Renal pelvis (tissue), 12 donors: ENCODE data around the gene NFX1. TPM values are rescaled to one million over a fixed set of nuclear protein-coding genes. Genes with fewer than 3 reads are reported as not detected.

Source experiments
- DNase-seq: peaks from one replicate; pipeline ENCODE4 v3.0.0-alpha.2; 2013
- long read RNA-seq, 16 experiments: transcript quantifications; one replicate each; lab custom pipeline, GENCODE V29; 2026
- polyA plus RNA-seq, 3 donors: library from polyadenylated mRNA; unstranded; fragments of 120-200 nt; gene quantifications; one replicate each; pipeline ENCODE4 v1.2.1, GENCODE V29; 2013; ENCODE audit not compliant: insufficient read length in 3 of 3

NFX1 gene
- polyA plus RNA-seq: 10 to 100 TPM; 28.2 to 40.2 (median 38.9) TPM
- long read RNA-seq, donor 1: 0 reads
- long read RNA-seq, donor 2, full-length matches to known transcripts: 2 of 2 reads
- long read RNA-seq, donor 2, partial matches to known transcripts: 0 of 2 reads
- long read RNA-seq, donor 2, other reads (novel, unspliced or antisense): 0 of 2 reads
- long read RNA-seq, donor 3, partial matches to known transcripts: 0 of 1 reads
- long read RNA-seq, donor 3, other reads (novel, unspliced or antisense): 0 of 1 reads
- long read RNA-seq, donor 4, partial matches to known transcripts: 0 of 2 reads
- long read RNA-seq, donor 4, other reads (novel, unspliced or antisense): 0 of 2 reads
- long read RNA-seq, donor 5, partial matches to known transcripts: 0 of 2 reads
- long read RNA-seq, donor 5, other reads (novel, unspliced or antisense): 0 of 2 reads
- long read RNA-seq, donor 6: 0 reads
- long read RNA-seq, donor 7, partial matches to known transcripts: 6 of 6 reads
- long read RNA-seq, donor 7, other reads (novel, unspliced or antisense): 0 of 6 reads
- long read RNA-seq, donor 8, partial matches to known transcripts: 0 of 1 reads
- long read RNA-seq, donor 8, other reads (novel, unspliced or antisense): 0 of 1 reads
- long read RNA-seq, donor 9: 0 reads
- long read RNA-seq, donor 10: 0 reads
- long read RNA-seq, donor 11, partial matches to known transcripts: 5 of 7 reads
- long read RNA-seq, donor 11, other reads (novel, unspliced or antisense): 0 of 7 reads
- long read RNA-seq, donor 12, full-length matches to known transcripts: 2 of 2 reads
- long read RNA-seq, donor 12, partial matches to known transcripts: 0 of 2 reads
- long read RNA-seq, donor 12, other reads (novel, unspliced or antisense): 0 of 2 reads
- long read RNA-seq, donor 13, full-length matches to known transcripts: 1 of 7 reads
- long read RNA-seq, donor 13, partial matches to known transcripts: 6 of 7 reads
- long read RNA-seq, donor 13, other reads (novel, unspliced or antisense): 0 of 7 reads
- long read RNA-seq, donor 14: 0 reads
- long read RNA-seq, donor 15, partial matches to known transcripts: 0 of 3 reads
- long read RNA-seq, donor 15, other reads (novel, unspliced or antisense): 0 of 3 reads
- long read RNA-seq, donor 16, partial matches to known transcripts: 5 of 6 reads
- long read RNA-seq, donor 16, other reads (novel, unspliced or antisense): 0 of 6 reads

DNA sequence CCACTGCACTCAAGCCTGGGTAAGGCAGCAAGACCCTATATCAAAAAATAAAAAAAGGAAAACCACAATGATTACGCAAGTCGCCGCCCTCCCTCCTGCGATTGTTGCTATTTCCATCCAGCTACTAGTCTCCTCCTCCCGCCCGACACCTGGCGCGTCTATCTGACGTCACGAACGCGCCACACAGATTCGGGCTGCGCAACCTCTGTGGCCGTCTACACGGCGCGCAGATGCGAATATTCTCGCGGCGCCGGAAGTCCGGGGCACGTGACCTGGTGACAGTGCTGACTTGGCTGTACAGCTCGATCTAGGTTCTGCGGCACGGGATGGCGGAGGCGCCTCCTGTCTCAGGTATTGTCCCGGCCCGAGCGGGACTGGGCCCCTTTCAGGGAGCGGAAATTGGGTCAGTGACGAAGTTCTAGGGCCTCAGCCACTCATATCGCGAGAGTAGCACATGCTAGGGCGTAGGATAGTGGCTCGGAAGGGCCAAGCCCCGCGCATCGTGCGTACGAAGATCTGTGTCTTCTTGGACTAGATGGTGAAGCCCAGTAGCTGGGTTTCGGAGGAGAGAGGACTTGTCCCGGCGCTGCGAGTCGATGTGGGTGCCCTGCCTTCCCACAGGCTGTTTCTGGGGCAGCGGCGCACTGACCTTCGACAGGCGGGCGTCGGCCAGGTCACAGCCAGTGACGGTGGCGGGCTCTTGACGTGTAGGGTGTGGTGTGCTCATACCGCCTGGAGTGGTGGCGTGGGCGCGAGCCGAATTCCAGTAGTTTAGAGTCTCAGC is at the start of gene NFX1:
Gene NFX1 (plus strand): TSS at position 270 of the 784 bp plus-strand sequence. CDS start 57 bp downstream, at position 327.
- DNase-seq: peak; percentile 99

DNA sequence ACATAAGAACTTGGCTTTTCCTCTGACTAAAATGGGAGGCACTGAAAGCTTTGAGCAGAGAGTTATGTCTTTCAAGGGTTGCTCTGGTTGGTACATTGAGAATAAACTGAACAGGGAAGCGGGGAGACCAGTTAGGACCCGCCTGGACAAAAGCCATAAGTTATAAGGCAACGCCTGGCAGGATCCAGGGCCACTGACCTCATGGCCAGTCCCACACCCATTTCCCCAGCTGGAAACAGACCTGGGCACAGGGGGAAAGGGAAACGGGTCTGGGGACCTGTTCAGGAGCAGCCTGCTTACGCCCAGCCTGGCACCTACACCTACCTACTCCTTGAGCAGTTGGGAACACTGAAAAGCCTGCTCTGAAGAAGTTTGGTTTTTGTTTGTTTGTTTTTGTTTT is 49.0 kb upstream of the NFX1 start:
- no peak for DNase-seq

DNA sequence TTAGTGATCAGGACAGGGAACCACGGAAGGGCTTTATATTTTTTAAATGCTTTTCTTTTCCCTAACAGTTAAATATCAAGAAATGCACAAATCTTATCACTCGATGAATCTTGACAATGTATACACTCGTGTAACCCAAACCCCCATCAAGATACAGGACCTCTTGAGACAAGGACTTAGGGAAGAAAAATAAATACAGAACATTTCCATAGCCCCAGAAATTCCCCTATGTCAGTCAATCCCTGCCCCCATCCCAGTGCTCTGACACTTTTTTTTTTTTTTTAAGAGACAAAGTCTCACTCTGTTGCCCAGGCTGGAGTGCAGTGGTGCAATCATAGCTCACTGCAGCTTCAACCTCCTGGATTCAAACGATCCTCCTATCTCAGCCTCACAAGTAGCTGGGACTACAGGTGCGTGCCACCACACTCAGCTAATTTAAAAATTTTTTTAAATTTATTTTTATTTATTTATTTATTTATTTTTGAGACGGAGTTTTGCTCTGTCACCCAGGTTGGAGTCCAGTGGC is 47.6 kb upstream of the NFX1 start:
- DNase-seq: no peak

DNA sequence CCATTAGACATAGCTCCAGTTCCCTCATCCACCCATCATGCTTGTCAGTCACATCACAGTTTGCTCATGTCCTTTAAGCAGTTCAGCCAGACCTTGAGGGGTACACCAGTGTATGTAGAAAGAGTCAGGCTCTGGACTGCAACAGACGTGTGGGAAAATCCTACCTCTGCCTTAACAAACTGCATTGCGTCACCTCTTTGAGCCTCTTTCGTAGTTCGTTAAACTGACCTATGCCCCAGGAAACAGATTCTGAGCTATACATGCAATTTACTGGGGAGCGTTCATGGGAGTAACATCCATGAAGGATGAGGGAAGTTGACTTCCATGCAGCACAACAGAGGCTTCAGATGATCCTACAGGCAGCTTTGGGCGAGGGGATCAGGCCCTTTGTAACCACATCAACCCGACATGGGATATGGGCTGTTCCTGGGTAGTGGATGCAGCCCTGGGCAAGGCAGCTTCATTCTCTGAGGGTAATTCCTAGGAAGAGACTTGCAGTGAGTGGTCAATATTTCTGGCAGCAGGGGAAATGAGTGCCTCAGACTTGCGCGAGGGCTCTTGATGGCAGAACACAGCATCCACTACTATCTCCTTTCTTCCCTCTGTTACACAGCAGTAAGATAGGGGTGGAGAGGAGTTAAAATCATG is 46.1 kb upstream of the NFX1 start:
- no peak for DNase-seq

DNA sequence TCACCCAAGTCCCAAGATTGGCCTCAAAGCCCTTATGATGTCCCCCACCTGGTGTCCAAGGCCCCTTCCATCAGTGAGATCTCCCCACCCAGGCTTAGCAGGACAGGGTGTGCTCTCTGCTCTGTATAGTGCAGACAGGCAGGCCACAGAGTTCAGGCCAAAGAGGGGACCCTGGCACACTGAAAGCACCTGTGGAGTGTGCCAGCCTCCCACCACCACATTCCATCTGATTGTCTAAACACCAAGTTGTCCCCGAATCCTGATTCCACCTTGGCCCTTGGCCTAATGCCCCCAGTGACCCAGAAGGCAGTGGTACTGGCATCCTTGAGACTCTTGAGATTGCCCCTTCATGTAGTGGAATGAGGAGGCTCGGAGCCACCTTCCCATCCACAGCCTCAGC is 45.0 kb upstream of the NFX1 start:
- no peak for DNase-seq

DNA sequence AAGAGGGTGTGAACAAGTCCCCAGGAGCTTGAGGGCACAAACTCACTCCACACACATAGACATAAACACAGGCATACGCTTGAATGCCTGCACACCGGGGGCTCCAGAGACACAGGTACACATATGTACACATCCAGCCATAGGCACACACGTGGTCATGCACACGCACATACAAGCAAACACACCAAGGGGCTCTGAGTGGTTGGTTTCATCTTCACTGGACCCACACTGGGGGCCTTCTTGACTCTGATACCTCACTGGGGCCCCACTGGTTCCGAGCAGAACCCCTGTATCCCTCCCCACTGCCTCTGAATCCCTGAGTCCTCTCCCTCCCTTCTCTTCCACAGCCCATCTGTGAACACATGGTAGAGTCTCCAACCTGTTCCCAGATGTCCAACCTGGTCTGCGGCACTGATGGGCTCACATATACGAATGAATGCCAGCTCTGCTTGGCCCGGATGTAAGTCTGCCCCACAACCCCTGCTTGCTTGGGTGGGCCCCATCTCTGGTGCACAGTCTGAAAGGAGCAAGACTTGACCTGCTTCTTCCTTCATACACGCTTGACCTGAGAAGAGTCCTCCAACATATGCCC is 44.0 kb upstream of the NFX1 start:
- DNase-seq: no peak

DNA sequence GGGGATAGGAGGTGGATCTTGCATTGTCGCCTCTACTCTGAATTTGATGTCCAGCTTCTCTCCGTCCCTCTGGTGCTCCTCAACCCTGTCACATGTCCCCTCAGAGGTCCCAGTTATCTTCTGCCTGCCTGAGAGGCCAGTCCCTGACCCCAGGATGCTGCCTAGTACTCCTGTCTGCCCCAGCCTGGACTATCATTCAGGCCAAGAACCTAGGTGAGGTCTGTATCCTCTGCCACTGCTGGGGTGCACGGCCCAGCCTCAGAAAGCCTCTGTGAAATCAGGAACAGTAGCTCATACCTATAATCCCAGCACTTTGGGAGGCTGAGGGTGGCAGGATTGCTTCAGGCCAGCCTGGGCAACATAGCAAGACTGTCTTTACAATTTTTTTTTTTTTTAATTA is 41.7 kb upstream of the NFX1 start:
- no peak for DNase-seq

DNA sequence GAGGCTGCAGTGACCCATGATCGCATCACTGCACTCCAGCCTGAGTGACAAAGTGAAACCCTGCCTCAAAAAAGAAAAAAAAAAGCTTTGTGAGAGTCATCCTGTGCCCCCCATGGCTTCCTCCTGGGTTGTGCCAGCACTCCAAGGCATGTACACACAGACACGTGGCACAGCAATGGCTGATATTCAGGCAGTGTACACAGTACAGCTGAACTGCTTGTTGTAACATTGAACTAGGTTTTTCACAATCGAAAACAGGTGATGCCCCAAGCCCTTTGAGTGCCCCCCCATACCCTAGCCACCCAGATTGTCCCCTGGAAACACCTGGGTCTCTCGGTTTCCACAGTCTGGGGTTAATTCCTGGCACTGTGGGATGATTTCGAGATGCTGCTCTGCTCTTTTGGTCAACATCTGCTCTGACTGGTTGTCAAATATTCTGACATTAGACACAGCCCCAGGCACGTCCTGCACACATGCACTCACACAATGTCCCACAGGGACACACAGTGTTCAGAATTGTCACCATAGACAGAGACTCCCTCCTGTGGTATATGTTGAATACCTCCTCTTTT is 41.1 kb upstream of the NFX1 start:
- no peak for DNase-seq

DNA sequence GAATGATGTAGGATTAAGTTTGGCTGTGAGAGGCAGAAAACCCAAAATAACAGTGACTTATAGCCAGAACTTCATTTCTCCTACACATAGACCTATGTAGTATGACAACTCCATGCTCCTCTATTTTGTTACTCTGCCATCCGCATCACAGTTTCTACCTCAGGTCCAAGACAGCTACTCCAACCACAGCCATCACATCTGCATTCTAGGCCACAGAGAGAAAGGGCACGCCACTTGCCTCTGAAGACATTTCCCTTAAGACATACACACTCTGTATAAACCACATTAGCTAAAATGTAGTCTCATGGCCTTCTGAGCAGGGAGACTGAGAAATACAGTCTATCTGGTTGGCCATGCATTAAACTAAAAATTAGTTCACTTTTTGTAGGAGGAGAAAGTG is 40.3 kb upstream of the NFX1 start:
- no peak for DNase-seq

DNA sequence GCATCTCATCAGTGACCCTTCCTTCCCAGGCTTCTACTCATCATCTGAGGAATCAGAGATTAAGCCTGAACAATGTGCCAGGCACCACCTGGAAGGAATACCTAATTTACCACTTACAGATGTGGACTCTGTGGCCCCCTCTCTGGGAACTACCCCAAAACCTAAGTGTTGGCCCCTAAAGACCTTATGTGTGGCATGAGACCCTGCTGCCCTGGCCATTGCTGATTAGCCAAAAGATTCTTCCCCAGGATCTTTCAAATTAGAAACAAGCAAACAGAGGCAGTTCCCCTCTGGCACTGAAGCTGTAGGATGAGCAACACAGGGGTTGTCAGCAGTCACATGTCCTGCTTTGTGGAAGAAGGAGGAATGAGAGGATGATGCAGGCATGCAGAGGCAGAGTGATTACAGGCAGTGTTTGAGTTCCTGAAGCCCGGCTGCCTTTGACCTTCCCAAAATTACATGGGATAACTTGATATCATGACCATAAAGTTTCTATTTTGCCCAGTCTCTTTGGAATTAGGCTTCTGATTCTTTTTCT is 39.8 kb upstream of the NFX1 start:
- DNase-seq: no peak

DNA sequence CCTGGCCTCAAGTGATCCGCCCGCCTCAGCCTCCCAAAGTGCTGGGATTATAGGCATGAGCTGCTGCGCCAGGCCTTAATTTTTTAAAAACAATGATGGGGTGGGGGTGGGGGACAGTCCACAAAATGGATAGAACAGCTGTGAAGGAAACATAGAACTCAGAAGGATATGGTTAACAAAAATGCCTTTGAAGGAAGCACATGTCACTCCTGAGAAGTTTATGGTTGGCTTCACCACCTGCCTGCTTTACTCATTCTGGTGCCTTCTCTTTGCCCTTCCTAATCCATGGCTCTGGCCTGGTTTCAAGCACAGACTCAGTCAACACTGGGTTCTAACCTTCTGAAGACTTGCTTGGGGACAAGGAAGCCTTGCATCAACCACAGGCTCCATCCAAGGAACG is 36.1 kb upstream of the NFX1 start:
- no peak for DNase-seq

DNA sequence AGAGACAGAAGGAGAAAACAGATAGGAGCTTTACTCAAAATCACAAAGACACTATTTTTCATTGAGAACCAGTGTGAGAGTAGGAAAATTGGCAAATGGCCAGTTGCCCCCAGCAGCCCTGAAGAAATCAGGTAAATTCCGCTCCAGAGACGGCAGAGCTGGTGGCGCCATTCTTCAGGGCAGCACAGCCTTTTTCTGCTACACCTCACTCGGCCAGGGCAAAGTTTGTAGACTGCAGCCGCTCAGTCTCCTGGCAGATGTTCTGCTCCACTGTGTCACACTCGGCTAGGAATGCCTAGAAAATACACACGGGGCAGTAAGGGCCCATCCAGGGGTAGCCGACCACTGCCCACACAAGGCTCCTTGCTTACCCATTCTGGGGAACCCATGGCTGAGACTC is 35.3 kb upstream of the NFX1 start:
- DNase-seq: no peak

DNA sequence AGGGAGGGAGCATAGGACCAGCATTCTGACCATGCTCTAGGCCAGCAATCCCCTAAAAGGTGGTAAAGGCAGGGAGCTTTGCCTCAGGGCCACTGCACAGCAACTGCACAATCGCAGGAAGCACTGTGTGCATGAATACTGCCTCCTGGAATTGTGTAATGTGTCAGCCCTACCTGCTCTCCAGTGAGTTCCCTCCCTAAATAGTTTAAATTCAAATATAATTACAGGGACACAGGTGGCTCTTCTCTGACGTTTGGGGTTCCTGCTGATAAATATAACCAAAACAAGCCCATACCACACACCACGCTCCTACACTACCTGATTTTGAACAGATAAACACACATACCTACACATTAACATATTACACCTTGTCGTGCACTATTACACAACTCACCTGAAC is 34.8 kb upstream of the NFX1 start:
- DNase-seq: no peak

DNA sequence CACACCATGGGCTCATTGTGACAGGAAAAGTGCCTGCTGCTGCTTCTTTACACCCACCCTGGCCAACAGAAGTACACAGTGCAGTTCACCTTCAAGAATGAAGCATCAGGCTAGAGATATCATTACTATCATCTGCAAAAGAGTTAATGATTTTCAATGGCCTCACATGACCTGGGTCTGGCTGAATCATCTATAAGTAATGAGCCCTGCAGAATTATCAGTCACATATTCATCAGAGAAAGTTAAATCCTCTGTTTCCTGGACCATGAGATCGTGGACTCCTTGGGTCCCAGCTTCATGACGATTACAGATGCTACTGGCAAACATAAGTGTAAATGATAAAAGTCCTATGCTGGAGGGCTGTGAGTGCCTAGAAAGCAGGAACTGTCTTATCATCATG is 34.1 kb upstream of the NFX1 start:
- DNase-seq: no peak

DNA sequence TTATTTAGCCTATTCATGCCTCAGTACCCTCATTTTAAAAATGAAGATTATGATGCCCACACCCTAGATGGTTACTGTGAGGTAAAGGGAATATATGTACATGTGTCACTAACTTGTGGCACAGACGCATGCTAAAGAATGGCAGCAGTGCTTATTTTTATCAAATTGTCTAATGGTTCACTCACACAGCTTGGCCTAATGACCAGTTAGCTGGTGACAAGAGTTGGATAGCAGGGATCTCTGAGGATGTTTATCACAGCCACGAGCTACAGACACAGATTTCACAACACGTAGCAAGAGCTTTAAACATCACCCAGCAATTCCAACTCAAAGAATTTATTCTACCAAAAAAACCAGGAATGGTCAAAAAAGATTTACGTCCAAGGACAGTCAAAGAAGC is 33.0 kb upstream of the NFX1 start:
- DNase-seq: no peak

DNA sequence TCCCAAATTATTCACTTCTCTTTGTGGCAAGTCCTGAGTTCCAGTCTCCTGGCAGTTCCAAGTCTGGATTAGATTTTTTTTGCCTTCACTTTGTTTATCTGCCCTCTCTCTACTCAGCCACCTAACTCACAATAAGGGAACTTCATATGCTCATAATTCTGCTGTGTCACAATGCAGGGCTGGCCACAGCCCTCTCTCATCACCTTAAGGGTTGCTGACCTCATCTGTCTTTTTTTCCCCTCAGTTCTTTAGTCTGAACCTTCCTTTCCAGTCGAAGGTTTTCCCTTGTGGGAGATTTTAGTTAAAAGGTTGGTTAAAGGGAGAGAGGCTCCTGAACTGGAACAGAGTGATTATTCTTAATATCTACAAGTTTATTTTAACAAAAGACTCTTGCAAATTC is 29.9 kb upstream of the NFX1 start:
- no peak for DNase-seq

DNA sequence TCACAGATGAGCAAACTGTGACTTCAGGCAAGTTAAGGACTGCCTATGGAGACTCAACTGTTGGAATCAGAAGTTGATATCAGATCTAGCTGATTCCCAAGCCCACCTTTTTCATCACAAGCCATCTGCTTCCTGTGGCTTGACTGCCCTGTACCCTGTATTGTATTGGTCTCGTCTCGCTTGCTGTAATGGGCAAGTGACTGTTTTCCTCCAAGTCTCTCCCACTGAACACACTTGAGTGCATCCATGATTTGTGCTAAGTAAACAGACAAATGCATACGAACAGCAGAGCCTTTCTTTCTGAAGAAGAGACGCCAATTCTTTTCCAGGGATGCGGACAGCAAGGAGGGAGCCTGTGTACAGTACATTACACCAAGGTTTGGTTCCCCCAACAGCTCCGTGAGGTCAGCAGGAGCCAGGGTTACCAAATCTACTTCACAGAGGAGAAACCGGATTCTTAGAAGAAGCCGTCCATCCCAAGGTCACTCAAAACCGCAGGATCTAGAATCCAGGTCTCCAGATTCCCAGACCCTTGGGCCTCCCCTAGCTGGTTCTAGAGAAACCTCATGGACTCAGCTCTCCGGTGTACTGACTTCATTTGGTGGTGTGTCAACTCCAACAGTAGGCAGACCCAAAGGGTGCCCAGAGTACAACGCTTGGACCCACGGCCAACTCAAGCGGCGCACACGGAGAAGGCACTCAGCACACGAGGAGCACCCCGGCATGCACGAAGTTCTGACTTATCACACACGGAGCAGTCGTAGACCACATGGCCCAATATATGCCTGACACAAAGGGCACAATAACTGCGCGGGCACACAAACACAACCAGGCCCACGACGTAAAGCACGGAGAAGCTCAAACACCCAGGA is 26.9 kb upstream of the NFX1 start:
- DNase-seq: peak; percentile 19

DNA sequence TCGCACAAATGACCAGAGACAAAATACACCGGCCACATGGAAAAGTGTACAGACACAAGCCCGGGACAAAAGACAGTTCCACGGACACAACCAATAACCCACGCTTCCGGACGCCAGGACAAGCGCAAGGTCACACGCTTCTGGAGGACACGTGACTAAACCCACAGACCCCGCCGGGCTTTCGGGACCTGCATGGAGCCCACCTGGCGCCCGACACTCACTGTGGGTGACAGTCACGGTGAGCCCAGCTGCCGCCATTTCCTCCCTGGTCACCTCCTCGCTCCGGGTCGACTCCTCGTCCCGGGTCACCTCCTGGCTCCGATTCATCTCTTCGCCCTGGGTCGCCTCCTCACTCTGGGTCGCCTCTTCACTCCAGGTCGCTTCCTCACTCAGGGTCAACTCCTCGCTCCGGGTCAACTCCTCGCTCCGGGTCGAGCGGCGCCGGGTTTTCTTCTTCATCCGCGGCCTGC is 26.3 kb upstream of the NFX1 start:
- DNase-seq: no peak
